Measurements from ENCODE around the gene HIGD1A.

- TF ChIP-seq CTCF (IDR thresholded peaks at IDR 0.05 in 2 of 3, conservative IDR thresholded peaks at IDR 0.05 in 1 of 3; ENCODE audit: control insufficient read depth in 2 of 3, extremely low read depth in 1 of 3, insufficient read depth in 1 of 3, low read depth in 3 of 3, low read length in 3 of 3) (no peak), POLR2AphosphoS5 (IDR thresholded peaks at IDR 0.05; ENCODE audit: low read length) (no peak), CEBPB (IDR thresholded peaks at IDR 0.05; ENCODE audit: borderline replicate concordance in 1 of 2, low read depth in 2 of 2, low read length in 2 of 2) (no peak), HDAC6 (IDR thresholded peaks at IDR 0.05; ENCODE audit: unreplicated experiment) (no peak), CHD2 (IDR thresholded peaks at IDR 0.05; ENCODE audit: borderline replicate concordance, low read depth, low read length) (no peak), SIN3A (IDR thresholded peaks at IDR 0.05; ENCODE audit: low read depth, low read length) (no peak), RELB (IDR thresholded peaks at IDR 0.05; ENCODE audit: low read depth) (no peak), EZH2 (IDR thresholded peaks at IDR 0.05; ENCODE audit: borderline replicate concordance, control insufficient read depth, low read depth, low read length) (no peak), POLR2A (IDR thresholded peaks at IDR 0.05; ENCODE audit: low read depth, low read length) (no peak), PBX3 (IDR thresholded peaks at IDR 0.05; ENCODE audit: insufficient replicate concordance, low read depth, low read length) (no peak), TCF7 (IDR thresholded peaks at IDR 0.05; ENCODE audit: borderline replicate concordance) (no peak)
Observed at GRCh38 chr3:42764561-42765295, 39.6 kb downstream of the HIGD1A start.

Data from GM12878 (cell line).